Measurements from ENCODE around the gene CD79A. TPM values are rescaled to one million over a fixed set of nuclear protein-coding genes. Genes with fewer than 3 reads are reported as not detected.

CD79A gene
- total and polyA plus RNA-seq, 11 donors, result 0.37 to 0.88 (median 0.48) TPM; not detected in 7

DNA sequence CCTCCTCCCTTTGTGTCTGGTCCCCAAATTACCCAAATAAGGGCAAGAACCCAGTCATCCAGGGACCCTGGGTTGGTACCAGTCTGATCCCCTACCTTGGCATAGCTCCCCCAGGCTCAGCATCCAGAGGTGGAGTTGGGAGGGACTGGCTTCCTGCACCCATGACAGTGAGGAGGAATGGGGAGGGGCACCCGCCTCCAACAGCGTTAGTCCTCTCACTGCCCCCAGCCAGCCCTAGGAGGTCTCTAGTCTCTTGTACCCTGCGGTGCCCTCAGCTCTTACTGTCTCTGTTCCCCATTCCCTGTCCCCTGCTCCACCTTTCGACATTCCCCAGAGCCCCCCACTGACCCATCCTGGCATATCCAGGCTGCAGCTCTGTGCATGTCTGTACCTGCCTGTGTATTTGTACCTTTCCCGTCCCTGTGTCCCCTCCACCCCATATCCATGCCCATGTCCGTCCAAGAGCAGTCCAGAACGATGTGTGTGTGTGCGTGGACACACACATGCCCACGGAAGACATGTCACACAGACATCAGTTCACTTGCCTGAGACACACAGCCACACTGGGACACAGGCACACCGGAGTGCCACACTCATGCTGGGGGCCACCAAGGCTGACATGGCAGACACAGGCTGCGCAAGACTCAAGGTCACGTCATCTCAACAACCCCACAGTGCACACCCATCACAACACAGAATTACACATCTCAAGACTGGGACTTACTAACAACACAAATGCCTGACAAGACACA, 33.3 kb downstream of the CD79A start:
- H3K36me3 ChIP-seq, result peaks cover 0 to 23% (median 17%) of the 10 kb centered on the region in 9 donors
- 52 to 60% (median 54%) methylated on average over 12 of the region's 12 CpGs for WGBS, 4 donors
- H3K9me3 ChIP-seq, result no peaks in the 10 kb centered on the region
- DNase-seq (no peak), ATAC-seq (peak in 1 of 4 donors; percentile 2)
- H3K27ac ChIP-seq, result no peak overlapping the region
- peaks cover 0 to 16% (median 0%) of the 10 kb centered on the region in 12 donors for H3K4me1 ChIP-seq
- TF ChIP-seq POLR2A (IDR thresholded peaks at IDR 0.05), result no peak
- TF ChIP-seq, protein P1, sequence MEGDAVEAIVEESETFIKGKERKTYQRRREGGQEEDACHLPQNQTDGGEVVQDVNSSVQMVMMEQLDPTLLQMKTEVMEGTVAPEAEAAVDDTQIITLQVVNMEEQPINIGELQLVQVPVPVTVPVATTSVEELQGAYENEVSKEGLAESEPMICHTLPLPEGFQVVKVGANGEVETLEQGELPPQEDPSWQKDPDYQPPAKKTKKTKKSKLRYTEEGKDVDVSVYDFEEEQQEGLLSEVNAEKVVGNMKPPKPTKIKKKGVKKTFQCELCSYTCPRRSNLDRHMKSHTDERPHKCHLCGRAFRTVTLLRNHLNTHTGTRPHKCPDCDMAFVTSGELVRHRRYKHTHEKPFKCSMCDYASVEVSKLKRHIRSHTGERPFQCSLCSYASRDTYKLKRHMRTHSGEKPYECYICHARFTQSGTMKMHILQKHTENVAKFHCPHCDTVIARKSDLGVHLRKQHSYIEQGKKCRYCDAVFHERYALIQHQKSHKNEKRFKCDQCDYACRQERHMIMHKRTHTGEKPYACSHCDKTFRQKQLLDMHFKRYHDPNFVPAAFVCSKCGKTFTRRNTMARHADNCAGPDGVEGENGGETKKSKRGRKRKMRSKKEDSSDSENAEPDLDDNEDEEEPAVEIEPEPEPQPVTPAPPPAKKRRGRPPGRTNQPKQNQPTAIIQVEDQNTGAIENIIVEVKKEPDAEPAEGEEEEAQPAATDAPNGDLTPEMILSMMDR (IDR thresholded peaks at IDR 0.05), result no peak
- peaks cover 9 to 56% (median 30%) of the 10 kb centered on the region in 9 donors for H3K27me3 ChIP-seq
- intact Hi-C loops (cut with DNase I), result no loop called here
- H3K4me3 ChIP-seq, result no peak overlapping the region

DNA sequence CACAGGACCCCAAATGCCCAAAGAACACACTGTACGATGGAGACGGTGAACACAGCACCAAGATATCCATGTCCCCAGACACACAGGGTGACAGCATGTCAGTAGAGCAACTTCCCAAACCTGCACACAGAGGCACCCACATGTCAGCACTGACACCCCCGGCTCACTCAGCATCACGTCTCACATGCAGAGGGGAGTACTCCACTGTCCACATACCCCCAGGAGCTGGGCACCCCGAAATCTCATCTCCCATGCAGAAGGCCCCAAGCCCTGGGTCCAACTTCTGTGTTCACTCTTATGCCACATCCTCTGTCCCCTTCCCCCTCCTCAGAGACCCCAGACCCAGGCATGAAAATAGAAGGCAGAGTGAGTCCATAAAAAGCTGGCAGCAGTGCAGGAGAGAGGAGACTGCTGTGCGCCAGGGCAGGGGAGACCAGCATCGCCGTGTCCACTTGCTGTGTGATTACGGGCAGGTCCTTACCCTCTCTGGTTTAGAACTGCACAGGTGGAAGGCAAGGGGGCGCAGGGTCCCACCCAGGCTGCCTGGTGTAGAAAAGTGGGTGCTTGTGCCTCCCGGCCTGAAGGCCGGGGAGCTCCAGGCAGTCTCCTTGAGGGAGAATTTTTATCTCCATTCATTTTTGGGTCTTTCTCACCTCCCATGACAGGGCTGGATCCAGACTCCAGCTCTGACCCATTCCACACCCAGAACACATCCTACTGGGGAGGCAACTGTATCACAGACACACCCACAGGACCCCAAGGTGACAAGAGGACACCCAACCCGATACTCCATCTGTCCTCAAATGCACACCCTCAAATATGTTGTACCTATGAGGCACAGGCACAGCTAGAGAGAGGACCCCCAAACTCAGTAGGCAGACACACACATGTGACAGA, 34.2 kb downstream of the CD79A start:
- peaks cover 14 to 65% (median 38%) of the 10 kb centered on the region in 9 donors for H3K27me3 ChIP-seq
- WGBS, 4 donors, result 54 to 65% (median 61%) methylated on average over 13 of the region's 13 CpGs
- DNase-seq, result no peak

DNA sequence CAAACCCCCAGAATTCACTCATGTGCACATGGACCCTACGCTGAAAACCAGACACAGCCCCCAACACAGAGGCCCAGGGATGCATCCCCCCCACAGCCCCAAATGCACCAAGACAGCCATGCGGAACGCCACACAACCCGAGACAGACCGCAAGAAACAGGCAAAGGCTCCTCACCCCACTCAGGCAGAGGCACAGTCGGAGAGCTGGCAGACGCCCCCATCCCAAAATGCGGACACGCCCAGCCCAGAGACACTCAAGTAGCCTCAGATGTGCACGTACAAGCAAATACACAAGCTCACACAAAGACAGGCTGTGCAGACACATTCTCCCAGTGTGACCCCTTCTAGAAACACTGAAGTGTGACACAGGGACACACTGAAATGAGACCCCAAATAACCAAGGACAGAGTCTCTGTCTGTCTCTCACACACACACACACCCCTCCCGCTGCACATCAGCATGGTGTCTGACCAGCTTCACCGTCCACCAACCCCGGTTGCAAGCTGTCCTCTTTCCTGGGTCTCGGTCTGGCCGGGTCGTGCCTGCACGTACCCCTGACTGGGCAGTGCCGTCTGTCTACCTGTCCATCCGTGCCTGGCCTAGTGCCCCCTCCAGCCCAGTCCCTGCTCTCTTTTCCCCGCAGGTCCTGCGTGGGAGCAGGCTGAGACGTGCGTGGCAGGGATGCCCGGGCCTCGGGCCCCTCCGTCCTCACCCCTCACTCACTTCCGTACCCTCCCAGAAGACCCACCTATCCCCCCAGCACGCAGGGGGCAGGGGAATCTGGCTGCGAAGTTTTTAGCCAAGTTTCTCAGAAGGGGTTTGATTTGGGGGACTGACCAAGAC, 35.0 kb downstream of the CD79A start:
- intact Hi-C loops (cut with DNase I), result no loop called here

More for the DNA sequence above, 34.2 kb downstream of the CD79A start:
- no peak overlapping the region for H3K4me3 ChIP-seq
- ATAC-seq, result no peak
- H3K9me3 ChIP-seq, result no peaks in the 10 kb centered on the region
- H3K36me3 ChIP-seq, result peaks cover 0 to 14% (median 9%) of the 10 kb centered on the region in 9 donors
- TF ChIP-seq, protein P1 (IDR thresholded peaks at IDR 0.05), result no peak
- no peak for TF ChIP-seq POLR2A (IDR thresholded peaks at IDR 0.05)
- H3K27ac ChIP-seq, result no peak overlapping the region
- H3K4me1 ChIP-seq, result peaks cover 0 to 16% (median 0%) of the 10 kb centered on the region in 12 donors
- intact Hi-C loops (cut with DNase I), result no loop called here

More for the DNA sequence above, 35.0 kb downstream of the CD79A start:
- no peak for ATAC-seq
- Histone ChIP-seq H3K4me3 (no peak overlapping the region), H3K27ac (no peak overlapping the region), H3K9me3 (no peaks in the 10 kb centered on the region), H3K27me3 (peaks cover 18 to 73% (median 44%) of the 10 kb centered on the region in 9 donors), H3K4me1 (peaks cover 0 to 16% (median 0%) of the 10 kb centered on the region in 12 donors), H3K36me3 (peaks cover 0 to 6% (median 1%) of the 10 kb centered on the region in 9 donors)
- TF ChIP-seq POLR2A (IDR thresholded peaks at IDR 0.05), result no peak
- TF ChIP-seq, protein P1 (IDR thresholded peaks at IDR 0.05), result no peak
- DNase-seq, result no peak
- 7 to 13% (median 8%) methylated on average over 23 to 29 of the region's 29 CpGs for WGBS, 4 donors

Data from heart left ventricle (tissue), 16 donors.